Liver (tissue), 9 donors: ENCODE data around the gene CLEC1B. TPM values are rescaled to one million over a fixed set of nuclear protein-coding genes. Genes with fewer than 3 reads are reported as not detected.

Experiments used
- DNase-seq: peaks from one replicate; pipeline ENCODE4 v3.0.0-alpha.2; 2017; ENCODE audit warnings: low spot score
- H3K27ac ChIP-seq, 2 donors: one replicate each; pipeline ENCODE4 v1.7.0; 2013; ENCODE audit warnings: inconsistent platforms in 2 of 2, low read length in 2 of 2, control low read depth in 1 of 2, low read depth in 1 of 2, mild to moderate bottlenecking in 1 of 2
- H3K27me3 ChIP-seq, 4 donors: one replicate each; pipeline versions ENCODE4 v1.6.1 to v1.7.0; 2013; ENCODE audit warnings: low read length in 3 of 4, inconsistent platforms in 1 of 4, mild to moderate bottlenecking in 1 of 4, moderate library complexity in 1 of 4; ENCODE audit not compliant: control insufficient read depth in 4 of 4, insufficient read depth in 4 of 4
- H3K36me3 ChIP-seq, 4 donors: one replicate each; pipeline versions ENCODE4 v1.6.1 to v1.7.0; 2013; ENCODE audit warnings: low read length in 3 of 4, mild to moderate bottlenecking in 3 of 4, low read depth in 1 of 4, moderate library complexity in 1 of 4; ENCODE audit not compliant: control insufficient read depth in 4 of 4, insufficient read depth in 3 of 4
- H3K4me1 ChIP-seq, 4 donors: one replicate each; pipeline versions ENCODE4 v1.6.1 to v1.7.0; 2013; ENCODE audit warnings: low read length in 3 of 4, mild to moderate bottlenecking in 3 of 4, moderate library complexity in 1 of 4; ENCODE audit not compliant: control insufficient read depth in 4 of 4, insufficient read depth in 4 of 4
- H3K4me3 ChIP-seq, 3 donors: one replicate each; pipeline versions ENCODE4 v1.6.1 to v1.7.0; 2013; ENCODE audit warnings: low read length in 3 of 3, control low read depth in 1 of 3, low read depth in 1 of 3, mild to moderate bottlenecking in 1 of 3
- H3K9ac ChIP-seq, 2 donors: one replicate each; pipeline ENCODE4 v1.7.0; 2013; ENCODE audit warnings: low read length in 2 of 2, mild to moderate bottlenecking in 2 of 2, moderate library complexity in 2 of 2, control low read depth in 1 of 2, low read depth in 1 of 2
- H3K9me3 ChIP-seq, 4 donors: one replicate each; pipeline versions ENCODE4 v1.6.1 to v1.7.0; 2013; ENCODE audit warnings: low read length in 3 of 4; ENCODE audit not compliant: control insufficient read depth in 4 of 4
- EGR1 ChIP-seq, 2 donors: IDR thresholded peaks; 2 replicates each; pipeline ENCODE4 v1.6.1; 2016 to 2018; ENCODE audit warnings: antibody characterized with exemption in 2 of 2, low read depth in 2 of 2
- FOXA1 ChIP-seq: IDR thresholded peaks from 2 replicates; pipeline ENCODE4 v1.6.1; 2016; ENCODE audit warnings: antibody characterized with exemption
- GABPA ChIP-seq, 2 donors: IDR thresholded peaks in 1 of 2; conservative IDR thresholded peaks in 1 of 2; 2 replicates each; pipeline ENCODE4 v1.6.1; 2016; ENCODE audit warnings: antibody characterized with exemption in 2 of 2, mild to moderate bottlenecking in 1 of 2, moderate library complexity in 1 of 2
- HNF4G ChIP-seq: IDR thresholded peaks from 2 replicates; pipeline ENCODE4 v1.6.1; 2016; ENCODE audit warnings: antibody characterized with exemption
- JUND ChIP-seq, 2 donors: IDR thresholded peaks; 2 replicates each; pipeline ENCODE4 v1.6.1; 2016; ENCODE audit warnings: antibody characterized with exemption in 2 of 2
- NR2F2 ChIP-seq: IDR thresholded peaks from 2 replicates; pipeline ENCODE4 v1.6.1; 2016; ENCODE audit warnings: antibody characterized with exemption
- RAD21 ChIP-seq, 2 donors: IDR thresholded peaks; 2 replicates each; pipeline ENCODE4 v1.6.1; 2016; ENCODE audit warnings: antibody characterized with exemption in 2 of 2, mild to moderate bottlenecking in 2 of 2
- REST ChIP-seq: IDR thresholded peaks from 2 replicates; pipeline ENCODE4 v1.6.1; 2016; ENCODE audit warnings: antibody characterized with exemption, mild to moderate bottlenecking
- RXRA ChIP-seq, 2 donors: IDR thresholded peaks; 2 replicates each; pipeline ENCODE4 v1.6.1; 2017 to 2018; ENCODE audit warnings: antibody characterized with exemption in 2 of 2, mild to moderate bottlenecking in 1 of 2
- SP1 ChIP-seq: IDR thresholded peaks from 2 replicates; pipeline ENCODE4 v1.6.1; 2018; ENCODE audit warnings: antibody characterized with exemption, mild to moderate bottlenecking
- TAF1 ChIP-seq: conservative IDR thresholded peaks from 2 replicates; pipeline ENCODE4 v1.6.1; 2016; ENCODE audit warnings: antibody characterized with exemption, mild to moderate bottlenecking
- YY1 ChIP-seq: IDR thresholded peaks from 2 replicates; pipeline ENCODE4 v1.6.1; 2016; ENCODE audit warnings: antibody characterized with exemption, mild to moderate bottlenecking
- WGBS: extraction: QIAGEN DNeasy Blood & Tissue Kit; methylation state at CpG from one replicate; pipeline ENCODE4 v1.1.7; 2013; 5-methylcytosine and 5-hydroxymethylcytosine counted together
- polyA plus RNA-seq, 2 donors: library from polyadenylated mRNA; stranded (reverse) in 1 of 2; unstranded in 1 of 2; fragments of 200-250 nt in 1 of 2; fragments of >200 nt in 1 of 2; fragmentation: Nextera tagmentation in 1 of 2; extraction: Ambion mirVana in 1 of 2; gene quantifications; one replicate each; pipeline versions ENCODE4 v1.2.1 to v1.2.3, GENCODE V29; 2013 to 2015
- total RNA-seq, 2 donors: library from RNA; depleted of rRNA; stranded (reverse); fragments of >200 nt; gene quantifications; one replicate each; pipeline ENCODE4 v1.2.3, GENCODE V29; 2014
- TF ChIP-seq, protein P1 (sequence below): IDR thresholded peaks from 2 replicates; pipeline ENCODE4 v1.6.1; 2016; ENCODE audit warnings: antibody characterized with exemption
- donor health status: healthy.
- donor health status: healthy.
- donor health status: healthy.
- donor health status: healthy.
- donor health status: healthy.

Gene CLEC1B
- total and polyA plus RNA-seq, 4 donors: 28.0 to 36.4 (median 31.5) TPM

- WGBS: 25% methylated on average over 1 of the region's 1 CpG
Measured at GRCh38 chr12:10016881-10017280, 18.0 kb upstream of the CLEC1B start.

GRCh38 chr12:10015450-10015849, 16.5 kb upstream of the CLEC1B start:
- Histone ChIP-seq H3K36me3 (no peaks in the 10 kb centered on the region), H3K9ac (no peak overlapping the region), H3K4me3 (no peak overlapping the region), H3K4me1 (no peaks in the 10 kb centered on the region), H3K27ac (no peak overlapping the region), H3K27me3 (no peaks in the 10 kb centered on the region), H3K9me3 (no peaks in the 10 kb centered on the region)
- DNase-seq: no peak
- no peak for TF ChIP-seq SP1
- TF ChIP-seq RXRA (IDR thresholded peaks at IDR 0.05): no peak
- TF ChIP-seq TAF1: no peak
- TF ChIP-seq HNF4G: no peak
- TF ChIP-seq FOXA1: no peak
- no peak for TF ChIP-seq NR2F2
- TF ChIP-seq REST: no peak
- TF ChIP-seq YY1: no peak
- no peak for TF ChIP-seq GABPA (IDR thresholded peaks at IDR 0.05 in 1 of 2, conservative IDR thresholded peaks at IDR 0.05 in 1 of 2)
- TF ChIP-seq, protein P1, sequence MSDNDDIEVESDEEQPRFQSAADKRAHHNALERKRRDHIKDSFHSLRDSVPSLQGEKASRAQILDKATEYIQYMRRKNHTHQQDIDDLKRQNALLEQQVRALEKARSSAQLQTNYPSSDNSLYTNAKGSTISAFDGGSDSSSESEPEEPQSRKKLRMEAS: no peak
- TF ChIP-seq RAD21 (IDR thresholded peaks at IDR 0.05): no peak
- 86% methylated on average over 4 of the region's 4 CpGs for WGBS

More at GRCh38 chr12:10016881-10017280, 18.0 kb upstream of the CLEC1B start:
- H3K27ac ChIP-seq: no peak overlapping the region
- TF ChIP-seq GABPA (IDR thresholded peaks at IDR 0.05 in 1 of 2, conservative IDR thresholded peaks at IDR 0.05 in 1 of 2) (no peak), TAF1 (no peak), JUND (IDR thresholded peaks at IDR 0.05) (no peak), YY1 (no peak)
- no peaks in the 10 kb centered on the region for H3K27me3 ChIP-seq
- no peak overlapping the region for H3K4me3 ChIP-seq
- H3K9ac ChIP-seq: no peak overlapping the region
- H3K9me3 ChIP-seq: no peaks in the 10 kb centered on the region
- H3K36me3 ChIP-seq: no peaks in the 10 kb centered on the region
- no peak for DNase-seq
- no peaks in the 10 kb centered on the region for H3K4me1 ChIP-seq

GRCh38 chr12:10012630-10013330, 13.9 kb upstream of the CLEC1B start:
- no peak overlapping the region for H3K27ac ChIP-seq
- no peaks in the 10 kb centered on the region for H3K4me1 ChIP-seq
- 68% methylated on average over 6 of the region's 6 CpGs for WGBS

More at GRCh38 chr12:10012630-10013330, 13.9 kb upstream of the CLEC1B start:
- H3K9me3 ChIP-seq: no peaks in the 10 kb centered on the region
- DNase-seq: no peak
- H3K36me3 ChIP-seq: no peaks in the 10 kb centered on the region
- TF ChIP-seq NR2F2: no peak
- TF ChIP-seq JUND (IDR thresholded peaks at IDR 0.05): no peak
- TF ChIP-seq EGR1 (IDR thresholded peaks at IDR 0.05; ENCODE audit: low read depth in 2 of 2): no peak
- TF ChIP-seq, protein P1: no peak
- TF ChIP-seq FOXA1: no peak
- no peak for TF ChIP-seq YY1
- no peak for TF ChIP-seq TAF1
- TF ChIP-seq RXRA (IDR thresholded peaks at IDR 0.05): no peak
- no peak overlapping the region for H3K9ac ChIP-seq
- no peaks in the 10 kb centered on the region for H3K27me3 ChIP-seq
- no peak overlapping the region for H3K4me3 ChIP-seq
